Hematopoietic multipotent progenitor cell (in vitro differentiated cells): ENCODE measurements around the gene OR6B2. TPM values are rescaled to one million over a fixed set of nuclear protein-coding genes. Genes with fewer than 3 reads are reported as not detected.
A peak's percentile ranks its signal among the peaks of the same experiment; 100 is the strongest.

Experiments used
- DNase-seq, 3 donors: peaks; one replicate each; pipeline ENCODE4 v3.0.0-alpha.2; 2011 to 2015; ENCODE audit warnings: low read depth in 2 of 3, low spot score in 2 of 3
- total RNA-seq: library from RNA; depleted of rRNA; stranded (reverse); fragments of >200 nt; gene quantifications from one replicate; pipeline ENCODE4 v1.2.3, GENCODE V29; 2012

The OR6B2 gene
- total RNA-seq, 1 donor, result not detected

DNA sequence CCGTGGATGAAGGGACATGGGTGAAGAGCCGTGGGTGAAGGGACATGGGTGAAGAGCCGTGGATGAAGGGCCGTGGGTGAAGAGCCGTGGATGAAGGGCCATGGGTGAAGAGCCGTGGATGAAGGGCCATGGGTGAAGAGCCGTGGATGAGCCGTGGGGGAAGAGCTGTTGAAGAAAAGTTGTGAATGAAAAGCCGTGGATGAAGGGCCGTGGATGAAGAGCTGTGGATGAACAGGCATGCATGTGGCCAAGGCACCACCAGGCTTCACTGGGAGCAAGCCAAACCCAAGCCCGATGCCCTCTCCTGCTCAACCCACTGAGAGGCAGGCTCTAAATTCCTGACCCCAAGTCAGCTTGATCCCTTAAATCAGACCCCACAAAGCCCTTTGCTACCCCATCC lies 12.5 kb upstream of the OR6B2 start:
- DNase-seq, result no peak

DNA sequence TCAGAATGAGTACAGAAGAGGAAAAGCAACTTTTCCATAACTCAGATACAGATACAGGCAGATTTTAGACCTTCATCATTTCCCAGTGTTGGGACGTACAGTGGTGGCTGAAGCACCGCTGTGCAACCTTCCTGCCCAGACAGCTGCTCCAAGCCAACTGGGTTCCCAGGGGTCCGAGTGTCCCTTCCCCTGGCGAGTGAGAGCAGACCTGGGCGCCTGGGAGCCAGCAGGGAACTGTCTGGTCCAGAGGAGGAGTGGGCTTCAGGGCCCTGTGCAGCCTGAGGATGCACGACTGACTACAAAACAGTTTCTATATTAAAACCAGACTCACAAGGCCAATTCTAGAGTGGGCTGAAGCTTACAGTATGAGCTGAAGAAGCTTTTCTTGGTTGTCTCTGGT lies 11.1 kb upstream of the OR6B2 start:
- no peak for DNase-seq

DNA sequence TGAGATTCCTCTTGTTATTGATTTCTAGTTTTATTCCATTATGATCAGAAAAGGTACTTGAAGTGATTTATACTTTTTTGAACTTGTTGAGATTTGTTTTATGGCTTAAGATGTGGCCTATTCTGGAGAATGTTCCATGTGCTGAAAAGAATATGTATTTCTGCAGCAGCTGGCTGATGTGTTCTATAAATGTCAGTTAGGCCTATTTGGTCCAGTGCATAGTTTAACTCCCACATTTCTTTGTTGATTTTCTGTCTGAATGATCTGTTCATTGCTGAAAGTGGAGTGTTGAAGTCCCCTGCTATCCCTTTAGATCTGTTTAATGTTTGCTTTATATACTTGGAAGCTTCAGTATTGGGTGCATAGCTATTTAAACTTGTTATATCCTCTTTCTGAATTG lies 7.1 kb upstream of the OR6B2 start:
- DNase-seq, result no peak

DNA sequence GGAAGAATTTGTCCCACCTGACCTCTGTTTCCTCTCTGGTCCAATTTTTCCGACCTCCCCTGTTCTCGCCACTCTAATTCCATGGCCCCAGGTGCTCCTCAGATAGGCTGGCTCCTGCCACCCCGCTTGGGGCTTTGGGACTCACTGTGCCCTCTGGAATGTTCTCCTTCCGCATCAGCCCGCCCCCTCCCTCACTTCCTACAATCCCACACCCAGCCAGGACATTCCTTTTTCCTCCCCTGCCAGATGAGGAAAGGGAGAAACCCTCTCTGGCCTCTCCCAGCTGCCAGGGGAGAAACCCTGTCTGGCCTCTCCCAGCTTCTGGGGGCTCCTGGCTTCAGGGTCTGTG lies 3.1 kb upstream of the OR6B2 start:
- no peak for DNase-seq

DNA sequence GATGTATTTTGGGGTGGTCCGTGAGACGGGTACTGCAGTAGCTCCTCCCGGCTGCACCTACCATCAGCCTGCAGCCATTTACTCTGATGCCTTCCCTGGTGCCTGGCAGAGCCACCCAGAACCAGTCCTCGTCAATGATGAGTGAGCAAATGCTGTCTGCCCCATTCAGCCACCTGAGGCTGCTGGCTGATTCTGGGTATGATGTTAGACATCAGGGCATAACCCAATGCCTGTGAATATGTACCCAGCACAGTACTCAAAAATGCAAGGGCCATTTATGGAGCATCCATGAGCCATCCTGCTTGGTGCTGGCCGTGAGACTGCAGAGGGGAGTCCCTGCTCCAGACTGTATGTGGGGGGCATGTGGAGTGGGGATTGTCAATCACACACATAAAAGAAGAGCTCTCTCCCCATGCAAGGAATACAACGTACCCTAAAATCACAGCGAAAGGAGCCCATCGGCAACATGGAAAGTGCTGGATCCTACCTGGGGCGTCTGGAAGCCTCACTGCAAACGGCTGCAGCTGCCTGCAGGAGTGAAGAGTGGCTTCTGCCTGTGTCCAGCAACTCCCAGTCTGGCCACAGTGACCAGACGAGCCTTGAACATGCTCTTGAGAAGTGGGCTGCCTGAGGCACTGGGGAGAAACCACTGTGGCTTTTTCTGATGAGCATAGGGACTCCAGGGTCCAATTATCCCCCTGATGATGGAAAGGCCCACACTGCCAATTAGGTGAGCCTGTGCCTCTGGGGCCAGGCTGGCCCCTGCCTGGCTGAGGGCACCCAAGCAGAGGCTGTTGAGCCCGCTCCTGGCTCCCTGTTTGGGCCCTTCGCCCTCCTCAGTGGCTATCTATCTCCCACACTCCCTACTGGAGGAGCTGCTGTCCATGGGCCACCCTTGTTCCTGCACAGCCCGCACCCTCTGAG lies 2.4 kb upstream of the OR6B2 start:
- no peak for DNase-seq

DNA sequence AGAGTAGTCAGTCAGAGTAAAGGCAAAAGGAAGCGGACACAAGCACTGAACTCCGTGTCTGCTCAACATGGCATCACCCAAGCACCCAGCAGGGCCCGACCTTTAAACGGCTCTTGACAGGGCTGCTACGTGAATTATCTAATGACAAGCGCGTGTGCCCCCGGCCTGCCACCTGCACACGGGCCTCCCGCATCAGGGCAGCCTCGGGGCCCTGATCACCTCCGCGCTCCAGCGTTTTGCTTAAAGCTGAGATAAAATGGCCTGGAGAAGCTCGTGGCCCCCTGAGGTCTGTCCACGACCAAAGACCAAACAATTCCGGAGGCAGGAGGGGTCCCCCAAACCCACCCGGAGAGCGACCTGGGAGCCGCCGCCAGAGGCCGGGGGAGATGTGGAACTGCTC lies 5.5 kb downstream of the OR6B2 start:
- peak; percentile 4 to 38 (median 22) for DNase-seq

DNA sequence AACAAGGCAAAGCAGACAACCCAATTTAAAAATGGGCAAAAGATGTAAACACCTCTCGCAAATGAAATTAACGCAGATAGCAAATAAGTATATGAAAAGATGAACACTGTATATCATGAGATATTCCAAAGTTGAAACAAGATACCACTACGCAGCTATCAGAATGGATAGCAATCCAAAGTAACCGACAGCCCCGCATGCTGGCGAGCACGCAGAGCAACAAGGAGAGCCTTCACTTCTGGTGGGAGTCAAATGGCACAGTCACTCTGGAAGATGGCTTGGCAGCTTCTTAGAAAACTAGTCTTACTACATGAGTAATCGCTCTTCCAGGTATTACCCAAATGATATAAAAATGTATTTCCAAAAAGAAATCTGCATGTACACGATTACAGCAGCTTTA lies 6.4 kb downstream of the OR6B2 start:
- no peak for DNase-seq

DNA sequence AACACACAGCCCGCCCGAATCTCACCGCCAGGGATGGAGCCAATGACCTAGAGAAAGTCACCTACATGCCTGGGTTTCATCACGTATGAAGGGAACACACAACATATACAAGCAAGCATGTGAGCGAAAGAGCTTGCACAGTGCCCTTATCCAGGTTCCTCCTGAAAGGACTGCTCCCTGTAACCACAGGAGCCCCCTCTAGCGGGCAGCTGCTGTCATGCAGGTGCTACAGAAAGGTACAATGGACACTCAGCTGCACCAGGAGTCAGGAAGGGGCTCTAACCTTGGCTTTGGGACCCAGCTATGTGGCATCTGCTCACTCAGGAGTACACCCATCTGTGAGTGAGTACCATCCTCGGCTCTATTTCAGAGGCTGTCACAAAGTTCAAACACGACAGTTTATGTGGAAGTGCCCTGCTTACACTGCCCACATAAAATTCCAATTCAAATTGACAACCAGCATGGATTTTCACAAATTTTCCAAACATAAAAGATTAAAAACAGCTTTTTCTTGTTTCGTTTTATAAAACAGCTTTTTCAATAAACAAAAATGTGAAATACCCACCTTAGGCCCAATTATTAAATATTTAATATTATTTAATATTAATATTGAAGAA lies 8.6 kb downstream of the OR6B2 start:
- peak; percentile 25 to 71 (median 66) for DNase-seq

DNA sequence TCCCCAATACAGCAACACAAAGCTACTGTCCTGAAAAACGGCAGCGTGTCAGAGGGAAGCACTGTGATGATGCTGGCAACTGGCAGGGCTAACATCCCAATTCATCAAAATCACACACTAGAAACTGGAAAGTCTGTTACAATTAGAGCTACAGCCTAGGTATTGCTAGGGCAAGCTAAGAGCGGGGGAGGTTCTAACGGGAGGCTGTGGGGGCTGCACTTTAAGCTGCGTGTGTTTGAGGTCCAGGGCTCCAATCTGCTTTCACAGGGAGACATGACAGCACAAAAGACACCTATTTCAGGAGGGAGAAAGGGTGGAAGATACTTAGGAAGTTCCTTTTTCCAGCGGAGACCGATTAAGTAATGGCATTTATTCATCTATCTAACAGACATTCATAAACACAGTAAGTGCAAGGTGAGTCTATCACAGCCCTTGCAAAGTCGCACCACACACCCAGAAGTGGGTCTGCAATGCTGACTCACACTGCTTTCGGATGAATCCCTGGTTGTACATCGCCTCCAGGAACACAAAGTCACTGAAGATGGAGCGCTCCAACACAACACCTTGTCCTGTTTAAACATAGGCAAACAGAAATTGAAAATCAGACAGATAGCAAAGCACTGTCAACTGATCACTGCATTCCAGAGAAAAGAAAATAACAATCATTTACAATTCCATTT lies 12.0 kb downstream of the OR6B2 start:
- no peak for DNase-seq

DNA sequence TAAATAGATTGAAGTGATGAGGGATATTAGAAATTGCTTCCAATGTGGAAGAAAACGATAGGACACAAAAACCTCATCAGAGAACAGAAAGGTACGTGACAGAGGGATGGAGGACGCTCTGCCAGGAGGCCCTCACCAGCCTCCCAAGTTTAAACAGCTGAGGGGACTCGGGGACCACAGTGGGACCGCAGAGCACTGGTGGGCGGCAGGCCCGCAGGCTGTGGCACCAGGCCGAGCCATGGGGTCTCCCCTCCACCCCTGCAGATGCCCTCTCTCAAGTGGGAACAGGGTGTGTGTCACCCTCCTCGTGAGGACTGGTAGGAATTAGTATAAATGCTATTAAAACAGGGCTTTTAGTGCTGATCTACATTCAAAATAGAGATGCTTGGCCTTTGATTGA lies 15.9 kb downstream of the OR6B2 start:
- DNase-seq, result no peak

DNA sequence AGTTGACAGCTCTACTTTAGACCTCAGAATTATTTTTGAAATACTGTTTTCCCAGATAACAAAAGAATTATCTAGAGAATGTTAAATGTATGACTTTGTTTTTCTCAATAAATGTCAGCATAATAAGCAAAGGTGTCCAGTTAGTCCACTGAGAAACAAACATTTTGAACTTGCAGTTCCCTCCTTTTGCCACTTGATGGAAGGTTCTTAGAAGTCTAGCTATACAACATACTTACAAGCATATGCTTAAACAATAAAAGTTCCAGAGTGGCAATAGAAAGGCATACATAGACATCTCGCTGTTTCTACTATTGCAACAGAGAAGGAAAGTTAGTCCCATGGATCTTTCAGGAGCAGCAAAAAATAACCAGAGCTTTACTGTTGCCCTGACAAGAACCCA lies 16.9 kb downstream of the OR6B2 start:
- peak in 1 of 3 donors; percentile 26 for DNase-seq

DNA sequence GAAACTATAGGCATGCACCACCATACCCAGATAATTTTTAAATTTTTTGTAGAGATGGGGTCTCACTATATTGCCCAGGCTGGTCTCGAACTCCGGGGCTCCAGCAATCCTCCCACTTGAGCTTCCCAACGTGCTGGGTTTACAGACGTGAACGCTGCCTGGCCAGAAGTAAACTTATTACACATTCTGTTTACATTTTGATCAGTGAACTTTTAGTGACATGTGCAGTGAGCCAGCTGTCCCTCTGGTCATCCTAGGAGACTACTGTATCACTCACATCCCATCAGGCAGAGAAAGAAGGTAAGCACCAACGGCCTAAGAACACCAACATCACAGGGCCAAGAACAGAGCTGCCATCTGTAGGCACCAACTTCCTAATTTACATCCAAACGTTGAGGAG lies 27.2 kb downstream of the OR6B2 start:
- DNase-seq, result no peak

DNA sequence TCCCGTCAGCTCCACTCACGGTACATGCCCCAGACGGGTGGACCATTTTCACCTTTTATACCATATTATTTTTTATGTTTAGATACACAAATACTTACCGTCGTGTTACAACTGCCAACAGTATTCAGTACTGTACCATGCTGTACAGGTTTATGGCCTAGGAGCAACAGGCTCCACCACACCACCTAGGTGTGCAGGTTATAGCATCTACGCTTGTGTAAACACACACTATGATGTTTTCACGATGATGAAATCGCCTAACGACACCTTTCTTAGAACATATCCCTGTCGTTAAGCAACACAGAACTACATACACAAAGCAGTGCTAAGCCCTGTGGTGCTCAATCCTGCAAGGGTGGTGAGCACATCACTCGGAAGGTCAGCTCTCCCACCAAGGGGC lies 29.6 kb downstream of the OR6B2 start:
- no peak for DNase-seq

DNA sequence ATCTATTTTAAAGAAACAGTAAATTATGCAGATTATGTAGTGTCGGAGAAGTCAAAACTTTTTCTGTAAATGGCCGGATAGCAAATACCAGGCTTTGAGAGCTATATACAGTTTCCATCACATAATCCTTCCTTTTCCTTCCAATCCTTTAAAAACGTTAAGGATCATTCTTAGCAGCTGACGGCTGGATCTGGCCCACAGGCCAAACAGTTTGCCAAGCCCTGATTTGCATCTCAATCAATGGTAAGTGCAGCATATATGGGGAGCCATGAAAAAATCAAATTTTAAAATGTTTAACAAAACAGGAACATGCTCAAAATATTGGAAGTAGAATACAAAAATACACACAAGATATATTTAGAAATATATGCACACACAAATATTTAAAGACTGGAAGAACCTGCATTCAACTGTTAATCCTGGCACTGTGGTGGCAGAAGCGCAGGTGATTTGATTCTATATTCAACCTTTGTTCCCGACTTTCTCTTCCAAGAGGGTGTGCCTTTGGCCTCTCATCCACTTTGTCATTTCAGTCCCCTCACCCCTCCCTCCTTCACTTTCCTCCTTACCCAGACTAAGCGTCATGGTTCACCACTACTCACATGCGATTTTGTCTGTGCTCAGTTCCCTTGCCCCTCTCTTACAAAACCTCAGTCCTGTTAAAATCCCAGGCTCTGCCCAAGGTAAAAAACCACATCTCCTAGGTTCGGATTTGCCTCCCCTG lies 32.4 kb downstream of the OR6B2 start:
- no peak for DNase-seq

DNA sequence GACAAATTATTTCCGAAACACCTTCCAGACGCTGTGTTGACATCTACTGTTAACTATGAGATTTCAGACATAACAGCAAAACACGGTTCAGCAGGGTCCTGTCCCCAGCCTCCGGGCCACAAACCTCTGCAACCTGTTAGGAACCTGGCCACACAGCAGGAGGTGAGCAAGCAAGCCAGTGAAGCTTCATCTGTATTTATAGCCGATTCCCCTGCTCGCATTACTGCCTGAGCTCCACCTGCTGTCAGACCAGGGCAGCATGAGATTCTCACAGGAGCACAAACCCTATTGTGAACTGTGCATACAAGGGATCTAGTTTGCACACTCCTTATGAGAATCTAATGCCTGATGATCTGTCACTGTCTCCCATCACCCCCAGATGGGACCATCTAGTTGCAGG lies 36.1 kb downstream of the OR6B2 start:
- DNase-seq, result no peak

DNA sequence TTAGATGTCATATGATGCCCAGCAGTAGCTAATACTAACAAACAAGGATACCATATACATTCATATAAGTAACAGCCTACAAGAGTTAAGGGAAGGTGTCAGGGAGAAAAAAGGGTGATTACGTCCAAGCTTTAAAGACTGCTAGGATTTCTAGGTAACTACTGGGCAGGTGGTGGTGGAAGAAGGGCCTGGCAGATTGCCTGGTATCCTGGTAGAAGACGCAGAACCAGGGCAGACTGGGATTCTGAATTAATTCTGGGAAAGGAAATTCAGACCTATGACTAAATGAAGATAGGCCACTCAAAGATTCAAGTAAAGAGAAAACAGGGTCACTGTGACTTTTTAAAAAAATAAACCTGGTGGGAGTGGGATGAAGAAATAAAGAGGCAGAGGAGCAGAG lies 36.9 kb downstream of the OR6B2 start:
- no peak for DNase-seq

DNA sequence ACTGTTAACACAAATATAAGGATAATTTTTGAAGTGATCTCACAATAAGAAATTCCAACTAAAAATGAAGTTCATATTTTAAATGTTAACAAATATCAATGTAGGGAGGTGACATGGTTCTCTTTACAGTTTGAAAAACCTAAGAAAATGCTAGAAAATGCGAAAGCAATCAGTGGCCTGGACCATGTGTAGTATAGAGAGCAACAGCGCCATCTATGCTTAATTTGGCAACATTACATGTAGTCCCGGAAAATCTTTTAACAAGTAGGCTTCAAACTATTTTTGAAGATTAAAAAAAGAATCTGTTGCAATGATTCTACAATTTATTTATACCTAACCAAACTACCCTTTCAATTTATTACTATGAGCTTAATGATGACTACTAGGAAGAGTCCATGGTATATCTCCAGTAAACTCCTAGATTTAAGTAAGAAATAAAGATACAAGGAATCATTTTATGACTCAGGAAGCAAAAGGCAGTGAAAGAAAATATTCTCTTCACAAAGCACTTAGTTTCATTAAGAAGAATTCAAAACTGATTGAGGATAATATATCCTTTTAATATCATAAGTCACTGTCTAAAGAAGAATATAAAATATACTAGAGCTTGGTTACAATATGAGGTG lies 38.4 kb downstream of the OR6B2 start:
- peak; percentile 11 to 73 (median 33) for DNase-seq

DNA sequence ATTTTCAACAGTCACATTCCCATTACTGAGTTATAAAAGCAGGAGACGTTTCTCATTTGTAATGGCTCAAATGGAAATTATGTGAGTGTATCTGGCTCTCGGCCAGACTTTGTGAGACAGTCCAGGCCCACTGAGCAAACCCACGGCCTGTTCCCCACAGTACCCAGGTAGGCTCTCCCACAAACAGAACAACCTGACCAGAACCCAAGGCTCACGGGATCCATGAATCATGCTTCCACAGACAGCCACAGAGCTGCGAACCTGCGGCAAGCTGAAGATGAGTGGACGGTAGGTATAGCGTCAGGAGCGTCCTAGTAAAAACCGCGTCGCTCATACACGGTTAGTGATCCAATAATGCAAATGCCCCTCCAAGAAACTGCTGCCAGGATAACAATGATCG lies 39.3 kb downstream of the OR6B2 start:
- no peak for DNase-seq

DNA sequence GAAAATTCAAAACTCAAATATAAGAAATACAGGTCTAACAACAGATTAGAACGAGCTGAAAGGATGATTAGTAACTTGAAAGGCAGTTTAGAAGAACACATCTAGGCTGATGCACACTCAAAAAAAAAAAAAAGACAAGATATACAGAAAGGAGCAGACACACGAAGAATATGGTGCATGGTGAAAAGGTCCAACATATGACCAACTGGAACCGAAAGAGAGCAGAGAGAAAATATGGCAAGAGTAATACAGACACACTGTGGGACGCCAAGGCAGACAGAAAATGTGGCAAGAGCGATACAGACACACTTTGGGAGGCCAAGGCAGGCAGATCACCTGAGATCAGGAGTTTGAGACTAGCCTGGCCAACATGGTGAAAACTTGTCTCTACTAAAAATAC lies 44.9 kb downstream of the OR6B2 start:
- DNase-seq, result peak in 2 of 3 donors; percentile 5 to 20

DNA sequence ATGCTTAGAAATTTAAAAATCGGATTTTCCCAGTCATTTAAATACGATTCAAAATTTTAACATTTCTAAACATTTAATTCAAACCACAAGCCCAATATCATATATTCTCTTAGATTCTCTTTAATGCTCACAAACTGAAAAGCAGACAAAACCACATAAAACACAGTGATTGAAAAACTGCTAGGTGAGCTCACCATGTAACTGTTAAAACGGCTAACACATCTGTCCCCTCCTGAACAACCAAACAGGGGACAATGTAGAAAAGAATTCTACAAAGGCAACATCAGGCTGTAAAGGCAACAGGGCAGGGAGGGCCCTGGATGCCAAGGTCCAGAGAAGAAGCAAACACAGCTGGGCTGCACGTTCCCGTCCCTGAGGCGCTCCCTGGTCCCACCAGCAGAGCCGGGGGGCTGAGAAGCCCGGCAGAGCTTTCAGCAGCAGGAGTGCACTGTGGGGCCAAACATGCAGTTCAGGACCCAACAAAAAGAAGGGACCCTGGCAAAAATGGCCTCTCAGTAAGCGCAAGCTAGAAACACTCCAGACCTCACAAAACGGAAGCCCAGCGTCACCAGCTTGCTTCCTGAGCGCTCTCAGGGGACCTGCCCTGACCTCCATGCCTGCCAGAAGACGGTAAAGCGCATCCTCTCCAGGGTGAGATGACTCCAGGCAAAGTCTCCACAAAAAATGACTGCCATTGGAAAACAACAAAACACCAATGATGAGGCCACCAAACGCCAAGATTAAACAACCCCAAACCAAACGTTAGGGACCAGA lies 45.6 kb downstream of the OR6B2 start:
- DNase-seq, result no peak
